K562 (cell line): Measurements from ENCODE around the gene PPP3CA.

ENCODE experiments used
- AFF4 ChIP-seq: sonication (generic); formaldehyde crosslinking; IDR thresholded peaks from 2 replicates; pipeline ENCODE4 v1.8.0; 2023; ENCODE audit warnings: mild to moderate bottlenecking, missing genetic modification reagents
- CREB1 ChIP-seq, 2 experiments: sonication (generic) in 1 of 2; formaldehyde crosslinking in 1 of 2; IDR thresholded peaks; 2 replicates each; pipeline versions ENCODE4 v1.6.1 to v1.8.0; 2012 to 2022; ENCODE audit warnings: inconsistent platforms in 1 of 2, mild to moderate bottlenecking in 1 of 2, missing genetic modification reagents in 1 of 2, moderate library complexity in 1 of 2
- CTCF ChIP-seq, 3 experiments: IDR thresholded peaks in 2 of 3; conservative IDR thresholded peaks in 1 of 3; 2 replicates each; pipeline ENCODE4 v1.5.1; 2011 to 2012; ENCODE audit warnings: low read length in 3 of 3, mild to moderate bottlenecking in 3 of 3, control low read depth in 2 of 3, improper control_type of control experiment in 1 of 3, inconsistent platforms in 1 of 3, low read depth in 1 of 3, mixed read lengths in 1 of 3, moderate library complexity in 1 of 3; ENCODE audit not compliant: insufficient read depth in 2 of 3
- FOXP1 ChIP-seq: sonication (generic); formaldehyde crosslinking; IDR thresholded peaks from 2 replicates; pipeline ENCODE4 v1.8.0; 2022; ENCODE audit warnings: mild to moderate bottlenecking, missing genetic modification reagents

GRCh38 chr4:101019941-101020401 is 327.4 kb downstream of the PPP3CA start:
- no peak for TF ChIP-seq CTCF (IDR thresholded peaks at IDR 0.05 in 2 of 3, conservative IDR thresholded peaks at IDR 0.05 in 1 of 3; ENCODE audit: insufficient read depth in 2 of 3, low read depth in 1 of 3, low read length in 3 of 3)
- no peak for TF ChIP-seq FOXP1 (CRISPR knock-in tag)
- no peak for TF ChIP-seq CREB1 (IDR thresholded peaks at IDR 0.05)
- no peak for TF ChIP-seq CREB1 (CRISPR knock-in tag; IDR thresholded peaks at IDR 0.05)
- TF ChIP-seq AFF4 (CRISPR knock-in tag) = no peak
